ENCODE measurements around the gene NCKAP5. TPM values are rescaled to one million over a fixed set of nuclear protein-coding genes. Genes with fewer than 3 reads are reported as not detected.

NCKAP5 gene
- total RNA-seq, 3 donors from 2014 or later, result 1.9 to 6.3 (median 2.3) TPM

DNA sequence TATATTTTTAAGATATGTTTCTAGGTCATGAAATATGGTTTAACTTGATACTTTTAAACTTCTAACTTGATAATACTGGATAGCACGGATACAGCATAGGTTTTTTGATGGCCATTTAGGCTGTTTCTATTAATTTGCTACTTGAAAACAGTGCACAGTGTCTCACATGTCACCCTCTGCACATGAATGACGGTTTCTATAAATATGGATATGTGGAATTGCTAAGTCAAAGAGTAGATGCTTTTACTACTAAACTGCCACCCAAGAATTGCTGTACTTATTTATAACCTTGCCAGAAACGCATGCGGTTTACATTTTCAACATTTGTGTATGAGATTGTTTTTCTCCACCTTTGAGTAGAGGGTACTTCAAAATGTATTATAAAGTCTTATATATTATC lies 723.7 kb downstream of the NCKAP5 start:
- DNase-seq (no peak), ATAC-seq (no peak)
- no peaks in the 10 kb centered on the region for H3K36me3 ChIP-seq (ENCODE audit: low read depth)
- intact Hi-C loops (cut with DNase I, micrococcal nuclease), result no loop called here
- H3K4me3 ChIP-seq, result no peak overlapping the region
- H3K4me1 ChIP-seq (ENCODE audit: low read depth), result no peaks in the 10 kb centered on the region
- TF ChIP-seq, protein P1, sequence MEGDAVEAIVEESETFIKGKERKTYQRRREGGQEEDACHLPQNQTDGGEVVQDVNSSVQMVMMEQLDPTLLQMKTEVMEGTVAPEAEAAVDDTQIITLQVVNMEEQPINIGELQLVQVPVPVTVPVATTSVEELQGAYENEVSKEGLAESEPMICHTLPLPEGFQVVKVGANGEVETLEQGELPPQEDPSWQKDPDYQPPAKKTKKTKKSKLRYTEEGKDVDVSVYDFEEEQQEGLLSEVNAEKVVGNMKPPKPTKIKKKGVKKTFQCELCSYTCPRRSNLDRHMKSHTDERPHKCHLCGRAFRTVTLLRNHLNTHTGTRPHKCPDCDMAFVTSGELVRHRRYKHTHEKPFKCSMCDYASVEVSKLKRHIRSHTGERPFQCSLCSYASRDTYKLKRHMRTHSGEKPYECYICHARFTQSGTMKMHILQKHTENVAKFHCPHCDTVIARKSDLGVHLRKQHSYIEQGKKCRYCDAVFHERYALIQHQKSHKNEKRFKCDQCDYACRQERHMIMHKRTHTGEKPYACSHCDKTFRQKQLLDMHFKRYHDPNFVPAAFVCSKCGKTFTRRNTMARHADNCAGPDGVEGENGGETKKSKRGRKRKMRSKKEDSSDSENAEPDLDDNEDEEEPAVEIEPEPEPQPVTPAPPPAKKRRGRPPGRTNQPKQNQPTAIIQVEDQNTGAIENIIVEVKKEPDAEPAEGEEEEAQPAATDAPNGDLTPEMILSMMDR (IDR thresholded peaks at IDR 0.05), result no peak
- H3K9me3 ChIP-seq, result no peaks in the 10 kb centered on the region

DNA sequence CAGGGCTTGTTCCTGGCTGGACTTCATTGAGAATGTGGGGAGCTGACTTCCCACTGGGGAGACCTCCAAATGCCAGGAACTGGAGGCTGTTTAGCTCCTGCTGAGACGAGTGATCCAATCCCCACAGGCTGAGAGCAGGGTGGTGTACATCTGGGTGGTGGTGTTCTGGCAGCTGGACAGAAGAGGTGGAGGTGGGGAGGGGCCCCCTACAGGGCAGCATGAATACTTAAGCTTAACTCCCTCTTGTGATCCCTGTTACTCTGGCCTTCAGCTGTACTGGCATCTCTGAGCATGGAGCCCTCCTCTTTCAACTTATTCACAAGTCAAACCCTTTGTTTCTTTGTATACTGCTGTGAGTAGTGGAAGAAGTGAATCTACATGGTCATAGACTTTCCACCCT lies 730.5 kb downstream of the NCKAP5 start:
- TF ChIP-seq, protein P1 (IDR thresholded peaks at IDR 0.05), result no peak
- ATAC-seq, result no peak
- no peaks in the 10 kb centered on the region for H3K4me1 ChIP-seq (ENCODE audit: low read depth)
- H3K9me3 ChIP-seq, result no peaks in the 10 kb centered on the region
- intact Hi-C loops (cut with DNase I, micrococcal nuclease), result no loop called here
- H3K4me3 ChIP-seq, result no peak overlapping the region
- H3K36me3 ChIP-seq (ENCODE audit: low read depth), result no peaks in the 10 kb centered on the region
- DNase-seq, result no peak

DNA sequence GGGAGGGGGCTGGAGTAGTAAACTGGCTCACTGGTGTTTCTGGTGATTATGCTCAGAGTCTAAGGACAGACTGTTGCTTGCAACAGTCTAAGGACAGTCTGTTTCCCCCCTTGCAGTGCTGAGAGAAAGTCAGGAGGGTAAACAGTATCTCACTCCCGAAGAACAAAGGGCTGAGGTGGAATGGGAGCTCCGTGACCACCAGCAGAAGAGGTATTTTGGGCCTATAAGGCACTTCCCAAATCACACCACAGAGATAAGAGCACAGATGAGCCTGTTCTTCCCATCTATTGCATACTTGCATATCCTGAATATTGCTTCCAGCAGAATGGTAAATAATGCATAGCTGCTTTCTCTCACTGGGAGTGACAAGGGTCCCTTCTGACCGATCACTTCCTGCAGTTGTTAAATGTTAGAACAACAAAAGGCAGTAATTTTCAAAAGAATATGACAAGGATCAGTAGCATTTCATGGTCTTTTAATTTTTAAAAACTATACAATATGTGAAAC lies 737.9 kb downstream of the NCKAP5 start:
- Histone ChIP-seq H3K4me3 (no peak overlapping the region), H3K36me3 (ENCODE audit: low read depth) (no peaks in the 10 kb centered on the region), H3K4me1 (ENCODE audit: low read depth) (no peaks in the 10 kb centered on the region), H3K9me3 (no peaks in the 10 kb centered on the region)
- intact Hi-C loops (cut with DNase I, micrococcal nuclease), result no loop called here
- no peak for ATAC-seq
- no peak for DNase-seq
- TF ChIP-seq, protein P1 (IDR thresholded peaks at IDR 0.05), result no peak

DNA sequence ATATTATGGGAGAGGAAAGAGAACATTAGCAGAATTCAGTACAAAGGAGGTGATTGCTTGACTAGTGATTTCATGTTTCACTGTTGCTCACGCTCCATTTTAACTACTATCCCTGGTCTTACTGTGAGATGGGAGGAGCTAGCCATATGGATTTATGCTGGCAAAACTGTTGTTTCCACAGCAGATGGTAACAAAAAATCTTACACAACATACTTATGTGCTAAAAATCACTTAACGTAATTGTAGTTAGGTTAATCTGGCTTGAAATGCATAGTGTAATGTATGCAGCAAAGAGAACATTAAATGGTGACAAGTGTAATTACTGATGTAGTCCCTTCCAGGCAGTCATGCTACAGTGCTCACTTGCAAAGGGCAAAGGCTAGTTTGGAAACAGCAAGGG lies 742.7 kb downstream of the NCKAP5 start:
- H3K9me3 ChIP-seq, result no peaks in the 10 kb centered on the region
- DNase-seq (no peak), ATAC-seq (no peak)
- no peaks in the 10 kb centered on the region for H3K36me3 ChIP-seq (ENCODE audit: low read depth)
- no peaks in the 10 kb centered on the region for H3K4me1 ChIP-seq (ENCODE audit: low read depth)
- intact Hi-C loops (cut with DNase I, micrococcal nuclease), result no loop called here
- TF ChIP-seq, protein P1 (IDR thresholded peaks at IDR 0.05), result no peak
- no peak overlapping the region for H3K4me3 ChIP-seq

DNA sequence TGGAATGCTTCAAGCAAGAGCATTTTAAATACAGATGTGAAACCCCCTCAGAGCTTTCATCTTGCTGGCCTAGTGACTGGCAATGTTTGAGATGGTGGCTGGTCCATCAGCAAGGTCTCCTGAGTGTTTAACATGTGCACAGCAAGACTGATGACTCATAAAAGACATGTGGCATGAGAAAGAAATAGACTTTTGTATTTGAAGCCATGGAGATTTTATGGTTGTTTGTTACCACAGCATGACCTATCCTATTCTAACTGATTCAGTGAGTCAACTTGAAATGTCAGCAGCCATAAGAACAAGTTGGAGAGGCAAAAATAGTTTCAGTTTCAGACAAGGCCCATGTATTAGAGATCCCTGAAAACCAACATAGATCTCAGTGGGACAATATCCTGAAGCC lies 743.5 kb downstream of the NCKAP5 start:
- intact Hi-C loops (cut with DNase I, micrococcal nuclease), result no loop called here
- DNase-seq (no peak), ATAC-seq (no peak)
- no peaks in the 10 kb centered on the region for H3K4me1 ChIP-seq (ENCODE audit: low read depth)
- H3K9me3 ChIP-seq, result no peaks in the 10 kb centered on the region
- H3K4me3 ChIP-seq, result no peak overlapping the region
- TF ChIP-seq, protein P1 (IDR thresholded peaks at IDR 0.05), result no peak
- no peaks in the 10 kb centered on the region for H3K36me3 ChIP-seq (ENCODE audit: low read depth)

DNA sequence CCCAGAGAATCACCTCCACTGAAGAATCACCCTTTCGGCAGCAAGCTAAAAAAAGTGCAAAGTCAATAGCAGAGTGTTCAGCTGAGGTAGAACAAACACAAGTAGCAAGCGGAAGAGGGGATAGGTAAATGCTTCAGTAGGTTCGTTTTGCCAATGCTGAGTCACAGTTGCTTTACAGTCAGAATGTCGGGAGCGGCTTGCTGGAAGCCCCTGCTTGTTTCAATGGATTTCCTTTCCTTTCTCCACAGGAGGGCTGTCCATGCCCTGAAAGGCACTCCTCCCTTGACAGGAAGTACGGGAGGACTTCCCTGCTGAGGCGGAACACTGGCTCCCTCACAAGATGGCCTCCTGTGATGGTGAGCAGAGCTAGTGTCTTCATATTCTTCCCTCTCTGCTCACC lies 752.0 kb downstream of the NCKAP5 start:
- Histone ChIP-seq H3K36me3 (ENCODE audit: low read depth) (no peaks in the 10 kb centered on the region), H3K9me3 (no peaks in the 10 kb centered on the region), H3K4me3 (no peak overlapping the region), H3K4me1 (ENCODE audit: low read depth) (no peaks in the 10 kb centered on the region)
- TF ChIP-seq, protein P1 (IDR thresholded peaks at IDR 0.05), result no peak
- no peak for DNase-seq
- ATAC-seq, result no peak
- intact Hi-C loops (cut with DNase I, micrococcal nuclease), result no loop called here
